ENCODE results near the gene KCNIP1.

Gene KCNIP1

DNA sequence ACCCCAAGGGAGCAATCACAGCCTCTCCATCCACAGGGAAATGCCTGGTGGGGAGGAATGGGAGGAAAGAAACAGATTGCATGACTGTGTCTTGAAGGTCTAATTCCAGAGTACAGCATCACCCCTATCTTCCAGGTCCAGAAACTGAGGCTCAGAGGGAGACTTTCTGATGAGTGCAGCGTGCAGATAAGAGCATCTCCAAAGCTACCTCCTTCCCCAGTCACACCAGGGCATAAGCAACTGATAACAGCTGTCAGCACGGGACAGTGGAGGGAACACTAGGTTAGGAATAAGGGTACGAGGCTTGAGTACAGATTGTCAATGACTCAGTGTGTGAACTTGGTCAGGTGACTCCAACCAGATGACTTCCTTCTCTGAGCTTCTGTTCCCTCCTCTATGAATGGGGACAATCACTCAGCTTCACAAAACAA, 126.9 kb downstream of the KCNIP1 start:
- Histone ChIP-seq H3K36me3 (ENCODE audit: control insufficient read depth, insufficient read depth, low read length) (no peaks in the 10 kb centered on the region), H3K4me3 (ENCODE audit: insufficient read depth, low read depth, low read length, poor library complexity, severe bottlenecking) (no peak overlapping the region), H3K27ac (ENCODE audit: insufficient read depth, low read length, poor library complexity, severe bottlenecking) (no peak overlapping the region), H3K9me3 (ENCODE audit: control insufficient read depth, low read length) (no peaks in the 10 kb centered on the region), H3K27me3 (replicated peaks; ENCODE audit: control insufficient read depth, insufficient read depth, low read length, poor library complexity, severe bottlenecking) (no peaks in the 10 kb centered on the region), H3K4me1 (ENCODE audit: control insufficient read depth, insufficient read depth, low read length, poor library complexity, severe bottlenecking) (peaks cover 7% of the 10 kb centered on the region)
- no peak for DNase-seq

DNA sequence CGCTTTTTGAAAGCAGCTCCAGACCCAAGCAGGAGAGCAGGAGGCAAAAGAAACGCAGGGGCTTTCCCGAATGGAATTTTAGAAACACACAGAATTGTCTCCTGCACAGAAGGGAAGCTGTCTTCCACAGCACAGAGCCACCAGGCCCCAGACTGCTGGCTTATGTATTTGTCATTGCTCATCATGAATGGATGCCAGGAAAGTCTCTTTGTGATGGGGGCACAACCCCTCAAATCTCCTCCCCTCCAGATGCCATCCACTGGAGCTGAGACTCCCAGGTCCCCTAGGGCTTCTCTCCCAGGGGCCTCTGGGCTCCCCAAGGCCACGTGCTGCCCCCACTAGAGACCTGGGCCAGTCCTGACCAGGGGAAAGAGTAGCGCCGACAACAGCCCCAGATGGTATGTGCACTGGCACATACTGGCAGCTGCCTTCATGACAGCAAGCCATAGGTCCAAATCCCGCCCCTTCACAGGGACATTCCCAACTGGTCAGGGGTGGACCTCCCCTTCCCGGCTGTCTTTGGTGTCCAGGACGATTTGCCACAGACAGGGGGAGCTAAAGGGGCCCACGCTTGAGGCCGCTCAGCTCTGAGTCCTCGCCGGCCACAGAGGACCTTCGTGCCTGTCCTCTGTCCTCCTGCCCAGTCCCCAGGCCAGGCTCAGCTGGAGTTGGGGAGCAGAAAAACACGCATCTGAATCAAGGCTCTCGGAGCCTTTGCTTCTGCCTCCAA, 127.8 kb downstream of the KCNIP1 start:
- H3K36me3 ChIP-seq (ENCODE audit: control insufficient read depth, insufficient read depth, low read length): no peaks in the 10 kb centered on the region
- no peak overlapping the region for H3K4me3 ChIP-seq (ENCODE audit: insufficient read depth, low read depth, low read length, poor library complexity, severe bottlenecking)
- H3K27ac ChIP-seq (ENCODE audit: insufficient read depth, low read length, poor library complexity, severe bottlenecking): no peak overlapping the region
- H3K4me1 ChIP-seq (ENCODE audit: control insufficient read depth, insufficient read depth, low read length, poor library complexity, severe bottlenecking): peaks cover 7% of the 10 kb centered on the region
- no peak for DNase-seq
- H3K9me3 ChIP-seq (ENCODE audit: control insufficient read depth, low read length): no peaks in the 10 kb centered on the region
- no peaks in the 10 kb centered on the region for H3K27me3 ChIP-seq (replicated peaks; ENCODE audit: control insufficient read depth, insufficient read depth, low read length, poor library complexity, severe bottlenecking)

DNA sequence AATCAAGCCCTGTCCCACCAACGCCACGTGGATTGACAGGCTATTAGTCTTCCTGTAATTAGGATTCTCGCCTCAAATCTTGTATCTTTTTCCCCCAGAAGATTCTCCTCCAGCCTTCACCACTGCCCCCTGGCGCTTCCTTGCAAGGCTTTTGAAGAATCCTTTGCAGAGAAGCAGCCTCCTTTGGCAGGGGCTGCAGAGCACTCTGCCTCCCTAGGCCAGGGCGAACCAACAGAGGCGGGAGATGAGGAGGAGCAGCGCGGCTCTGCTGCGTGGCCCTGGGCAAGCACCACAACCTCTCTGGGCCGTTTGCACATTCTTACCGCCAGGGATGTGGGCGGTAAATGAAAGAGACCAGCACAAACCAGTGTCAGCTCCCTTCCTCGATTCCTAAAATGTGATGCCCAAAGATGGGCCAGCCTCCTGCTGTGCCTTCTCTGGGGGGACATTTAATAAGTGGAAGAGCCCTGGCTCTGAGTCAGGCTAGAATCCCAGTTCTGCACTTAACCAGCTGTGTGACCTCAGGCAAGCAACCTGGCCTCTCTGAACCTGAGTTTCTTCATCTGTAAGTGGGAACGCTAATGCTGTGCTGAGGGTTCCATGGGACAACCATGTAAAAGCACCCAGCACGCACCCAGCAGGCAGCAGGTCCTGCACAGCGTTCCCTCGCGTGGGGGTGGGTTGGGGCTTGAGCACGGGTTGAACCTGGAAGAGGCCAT, 128.6 kb downstream of the KCNIP1 start:
- peaks cover 7% of the 10 kb centered on the region for H3K4me1 ChIP-seq (ENCODE audit: control insufficient read depth, insufficient read depth, low read length, poor library complexity, severe bottlenecking)
- H3K27me3 ChIP-seq (replicated peaks; ENCODE audit: control insufficient read depth, insufficient read depth, low read length, poor library complexity, severe bottlenecking): no peaks in the 10 kb centered on the region
- no peak for DNase-seq
- no peaks in the 10 kb centered on the region for H3K36me3 ChIP-seq (ENCODE audit: control insufficient read depth, insufficient read depth, low read length)
- no peaks in the 10 kb centered on the region for H3K9me3 ChIP-seq (ENCODE audit: control insufficient read depth, low read length)
- H3K4me3 ChIP-seq (ENCODE audit: insufficient read depth, low read depth, low read length, poor library complexity, severe bottlenecking): peak overlapping the region; percentile 31
- H3K27ac ChIP-seq (ENCODE audit: insufficient read depth, low read length, poor library complexity, severe bottlenecking): no peak overlapping the region

DNA sequence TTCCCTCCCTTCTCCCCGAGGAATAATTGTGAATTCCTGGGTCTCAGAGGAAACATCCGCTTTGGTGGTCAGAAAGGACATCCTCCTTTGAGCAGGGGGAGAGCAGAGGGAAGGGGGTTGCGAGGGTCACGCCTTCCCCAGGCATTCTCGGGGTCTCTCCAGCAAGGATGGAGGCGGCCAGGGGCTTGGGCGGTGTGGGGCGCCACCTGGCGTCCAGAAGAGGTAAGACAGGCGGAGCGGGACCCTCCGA, 129.1 kb downstream of the KCNIP1 start:
- no peaks in the 10 kb centered on the region for H3K27me3 ChIP-seq (replicated peaks; ENCODE audit: control insufficient read depth, insufficient read depth, low read length, poor library complexity, severe bottlenecking)
- peak in 2 of 3 donors; percentile 13 to 22 for DNase-seq
- peaks cover 7% of the 10 kb centered on the region for H3K4me1 ChIP-seq (ENCODE audit: control insufficient read depth, insufficient read depth, low read length, poor library complexity, severe bottlenecking)
- no peaks in the 10 kb centered on the region for H3K9me3 ChIP-seq (ENCODE audit: control insufficient read depth, low read length)
- peak overlapping the region; percentile 31 for H3K4me3 ChIP-seq (ENCODE audit: insufficient read depth, low read depth, low read length, poor library complexity, severe bottlenecking)
- no peak overlapping the region for H3K27ac ChIP-seq (ENCODE audit: insufficient read depth, low read length, poor library complexity, severe bottlenecking)
- no peaks in the 10 kb centered on the region for H3K36me3 ChIP-seq (ENCODE audit: control insufficient read depth, insufficient read depth, low read length)

DNA sequence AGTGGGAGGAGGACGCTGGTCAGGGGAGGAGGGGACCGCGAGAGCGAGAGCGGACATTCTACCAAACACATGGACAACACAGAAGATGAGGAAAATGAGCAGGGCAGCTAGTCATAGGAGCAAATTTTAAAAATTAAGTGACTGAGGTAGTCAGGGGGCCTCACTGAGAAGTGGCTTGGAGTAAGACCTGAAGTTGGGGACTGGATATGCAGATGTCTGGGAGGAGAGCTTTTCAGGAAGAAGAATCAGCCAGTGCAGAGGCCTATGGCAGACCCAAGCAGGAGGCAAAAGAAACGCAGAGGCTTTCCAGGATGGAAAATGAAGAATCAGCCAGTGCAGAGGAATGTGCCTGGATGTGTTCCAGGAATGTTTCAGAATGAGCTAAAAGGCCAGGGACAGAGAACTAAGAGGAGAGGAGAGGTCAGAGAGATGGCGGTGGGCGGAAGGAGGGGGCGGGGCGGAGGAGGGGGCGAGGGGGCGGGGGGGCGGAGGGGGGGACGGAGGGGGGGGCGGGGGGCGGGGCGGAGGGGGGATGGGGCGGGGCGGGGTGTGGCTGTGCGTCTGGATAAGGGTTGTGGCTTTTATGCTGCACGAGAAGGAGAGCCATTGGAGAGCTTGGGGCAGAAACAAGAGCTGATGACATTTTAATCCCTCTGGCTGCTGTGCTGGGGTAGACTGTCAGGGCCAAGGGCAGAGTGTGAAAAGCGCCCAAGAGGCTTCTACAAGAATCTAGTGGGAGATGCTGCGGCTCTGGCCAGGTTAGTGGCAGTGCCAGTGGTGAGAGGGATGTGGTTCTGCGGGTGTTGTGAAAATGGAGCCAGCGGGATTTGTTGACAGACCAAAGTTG, 129.6 kb downstream of the KCNIP1 start:
- H3K27me3 ChIP-seq (replicated peaks; ENCODE audit: control insufficient read depth, insufficient read depth, low read length, poor library complexity, severe bottlenecking): peaks cover 3% of the 10 kb centered on the region
- DNase-seq: no peak
- H3K27ac ChIP-seq (ENCODE audit: insufficient read depth, low read length, poor library complexity, severe bottlenecking): no peak overlapping the region
- H3K4me1 ChIP-seq (ENCODE audit: control insufficient read depth, insufficient read depth, low read length, poor library complexity, severe bottlenecking): peaks cover 7% of the 10 kb centered on the region
- peak overlapping the region; percentile 31 for H3K4me3 ChIP-seq (ENCODE audit: insufficient read depth, low read depth, low read length, poor library complexity, severe bottlenecking)
- H3K36me3 ChIP-seq (ENCODE audit: control insufficient read depth, insufficient read depth, low read length): no peaks in the 10 kb centered on the region
- H3K9me3 ChIP-seq (ENCODE audit: control insufficient read depth, low read length): no peaks in the 10 kb centered on the region

DNA sequence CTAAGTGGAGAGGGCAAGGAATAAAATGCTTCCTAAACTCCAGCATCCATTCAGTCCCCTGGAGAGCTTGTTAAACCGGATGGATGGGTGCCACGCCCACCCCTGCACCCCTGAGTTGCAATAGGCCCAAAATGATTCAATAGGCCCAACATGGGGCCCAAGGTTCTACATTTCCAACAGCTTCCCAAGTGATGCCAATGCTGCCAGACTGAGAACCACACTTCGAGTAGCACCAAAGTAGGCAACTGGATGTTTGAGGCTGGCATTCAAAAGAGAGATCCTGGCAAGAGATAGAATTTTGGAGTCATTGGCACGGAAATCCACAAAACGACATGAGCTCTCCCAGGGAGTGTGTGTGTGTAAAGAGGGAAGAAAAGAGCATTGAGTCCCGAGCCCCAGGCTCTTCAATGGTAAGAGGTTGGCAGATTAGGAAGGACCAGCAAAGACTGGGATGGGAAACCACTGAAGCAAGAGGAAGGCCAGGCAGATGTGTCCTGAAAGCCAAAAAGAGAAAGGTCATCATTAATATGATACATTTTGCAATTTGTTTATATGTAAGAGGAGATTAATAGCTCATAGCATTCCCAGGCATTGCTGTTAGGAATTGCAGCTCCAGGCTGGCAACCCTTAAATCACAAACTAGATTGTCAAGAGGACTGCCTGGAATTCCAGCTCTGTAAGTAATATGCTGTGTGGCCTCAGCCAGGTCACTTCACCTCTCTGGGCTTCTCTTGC, 130.6 kb downstream of the KCNIP1 start:
- no peak for DNase-seq
- Histone ChIP-seq H3K4me3 (ENCODE audit: insufficient read depth, low read depth, low read length, poor library complexity, severe bottlenecking) (no peak overlapping the region), H3K36me3 (ENCODE audit: control insufficient read depth, insufficient read depth, low read length) (no peaks in the 10 kb centered on the region), H3K27ac (ENCODE audit: insufficient read depth, low read length, poor library complexity, severe bottlenecking) (no peak overlapping the region), H3K27me3 (replicated peaks; ENCODE audit: control insufficient read depth, insufficient read depth, low read length, poor library complexity, severe bottlenecking) (peaks cover 4% of the 10 kb centered on the region), H3K4me1 (ENCODE audit: control insufficient read depth, insufficient read depth, low read length, poor library complexity, severe bottlenecking) (peaks cover 7% of the 10 kb centered on the region), H3K9me3 (ENCODE audit: control insufficient read depth, low read length) (no peaks in the 10 kb centered on the region)

DNA sequence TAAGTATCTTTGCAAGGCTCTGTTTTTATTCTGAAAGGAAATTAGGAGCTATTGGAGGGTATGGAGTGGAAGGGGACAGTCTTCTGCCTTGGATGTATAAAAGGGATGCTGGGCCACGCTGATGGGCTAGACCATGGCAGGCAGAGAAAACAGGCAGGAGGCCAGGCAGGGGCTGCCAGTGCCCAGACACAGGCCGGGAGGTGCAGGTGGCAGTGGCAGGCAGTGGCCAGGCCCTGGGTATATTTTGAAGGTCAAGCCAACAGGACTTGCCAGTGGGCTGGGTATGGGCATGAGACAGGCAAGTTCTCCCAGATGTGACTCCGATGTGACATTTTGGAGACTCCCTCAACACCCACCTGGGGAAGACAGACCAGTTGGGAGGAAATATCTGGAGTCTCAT, 131.9 kb downstream of the KCNIP1 start:
- Histone ChIP-seq H3K4me3 (ENCODE audit: insufficient read depth, low read depth, low read length, poor library complexity, severe bottlenecking) (no peak overlapping the region), H3K36me3 (ENCODE audit: control insufficient read depth, insufficient read depth, low read length) (no peaks in the 10 kb centered on the region), H3K4me1 (ENCODE audit: control insufficient read depth, insufficient read depth, low read length, poor library complexity, severe bottlenecking) (peaks cover 7% of the 10 kb centered on the region), H3K27ac (ENCODE audit: insufficient read depth, low read length, poor library complexity, severe bottlenecking) (no peak overlapping the region), H3K9me3 (ENCODE audit: control insufficient read depth, low read length) (no peaks in the 10 kb centered on the region), H3K27me3 (replicated peaks; ENCODE audit: control insufficient read depth, insufficient read depth, low read length, poor library complexity, severe bottlenecking) (peaks cover 4% of the 10 kb centered on the region)
- DNase-seq: no peak

DNA sequence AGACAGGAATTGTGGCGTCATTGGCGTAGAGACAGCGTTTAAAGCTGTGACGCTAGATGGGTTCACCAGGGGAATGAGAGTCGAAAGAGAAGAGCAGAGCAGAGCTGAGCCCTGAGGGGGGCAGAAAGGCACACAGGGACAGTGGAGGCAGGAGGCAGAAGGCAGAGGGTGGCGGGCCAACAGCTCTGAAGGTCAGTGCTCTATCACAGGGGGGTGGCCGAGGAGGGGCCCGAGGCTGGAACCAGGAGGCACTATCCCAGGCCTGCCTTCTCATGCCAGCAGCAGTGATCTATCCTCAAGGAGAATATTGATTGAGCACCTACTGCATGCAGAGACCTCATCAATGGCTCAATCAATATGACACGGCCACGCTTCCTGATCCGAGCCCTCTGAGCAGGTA, 132.4 kb downstream of the KCNIP1 start:
- no peak overlapping the region for H3K27ac ChIP-seq (ENCODE audit: insufficient read depth, low read length, poor library complexity, severe bottlenecking)
- H3K27me3 ChIP-seq (replicated peaks; ENCODE audit: control insufficient read depth, insufficient read depth, low read length, poor library complexity, severe bottlenecking): peaks cover 4% of the 10 kb centered on the region
- H3K9me3 ChIP-seq (ENCODE audit: control insufficient read depth, low read length): no peaks in the 10 kb centered on the region
- no peak overlapping the region for H3K4me3 ChIP-seq (ENCODE audit: insufficient read depth, low read depth, low read length, poor library complexity, severe bottlenecking)
- peaks cover 7% of the 10 kb centered on the region for H3K4me1 ChIP-seq (ENCODE audit: control insufficient read depth, insufficient read depth, low read length, poor library complexity, severe bottlenecking)
- H3K36me3 ChIP-seq (ENCODE audit: control insufficient read depth, insufficient read depth, low read length): no peaks in the 10 kb centered on the region
- no peak for DNase-seq

DNA sequence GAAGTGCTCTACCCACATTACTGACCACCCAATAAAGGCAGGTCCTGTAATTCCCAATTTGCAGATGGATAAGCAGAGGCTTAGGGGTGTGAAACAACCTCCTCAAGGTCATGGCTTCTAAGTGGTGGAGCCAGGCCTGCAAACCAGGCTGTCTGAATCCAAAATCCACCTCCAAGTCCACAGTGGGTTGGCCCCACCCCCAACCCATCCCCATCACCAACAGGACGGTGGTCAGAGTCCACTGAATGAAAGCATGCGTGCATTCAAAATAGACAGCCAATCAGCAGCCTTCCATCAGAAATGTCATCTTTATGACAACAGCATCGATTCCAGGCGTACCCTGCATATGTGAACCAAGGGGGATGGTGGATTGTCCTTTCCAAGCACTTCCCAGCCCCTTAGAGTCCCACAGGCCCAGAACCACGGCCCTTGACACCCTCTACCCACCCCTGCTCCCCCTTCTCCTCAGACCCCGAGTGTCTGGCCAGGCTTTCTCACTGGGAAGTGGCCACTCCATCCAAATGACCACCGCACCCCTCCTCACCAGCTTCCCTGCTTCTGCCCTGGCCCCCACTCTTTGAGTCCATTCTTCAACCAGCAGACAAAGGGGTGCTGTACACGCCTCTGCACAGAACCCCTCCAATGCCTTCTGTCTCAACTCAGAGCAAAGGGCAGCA, 133.1 kb downstream of the KCNIP1 start:
- H3K36me3 ChIP-seq (ENCODE audit: control insufficient read depth, insufficient read depth, low read length): no peaks in the 10 kb centered on the region
- no peak overlapping the region for H3K27ac ChIP-seq (ENCODE audit: insufficient read depth, low read length, poor library complexity, severe bottlenecking)
- H3K9me3 ChIP-seq (ENCODE audit: control insufficient read depth, low read length): no peaks in the 10 kb centered on the region
- H3K27me3 ChIP-seq (replicated peaks; ENCODE audit: control insufficient read depth, insufficient read depth, low read length, poor library complexity, severe bottlenecking): peaks cover 4% of the 10 kb centered on the region
- no peak for DNase-seq
- H3K4me3 ChIP-seq (ENCODE audit: insufficient read depth, low read depth, low read length, poor library complexity, severe bottlenecking): no peak overlapping the region
- peaks cover 7% of the 10 kb centered on the region for H3K4me1 ChIP-seq (ENCODE audit: control insufficient read depth, insufficient read depth, low read length, poor library complexity, severe bottlenecking)
